GM20000 (cell line): Measurements from ENCODE around the gene CHST5.

Experiments used
- DNase-seq: peaks from one replicate; pipeline ENCODE4 v3.0.0; 2012; ENCODE audit warnings: low spot score
- CTCF ChIP-seq: IDR thresholded peaks from 2 replicates; pipeline ENCODE4 v1.5.1; 2012; ENCODE audit warnings: mild to moderate bottlenecking, control low read depth; ENCODE audit errors: extremely low read depth, missing control alignments

CHST5 gene

DNA sequence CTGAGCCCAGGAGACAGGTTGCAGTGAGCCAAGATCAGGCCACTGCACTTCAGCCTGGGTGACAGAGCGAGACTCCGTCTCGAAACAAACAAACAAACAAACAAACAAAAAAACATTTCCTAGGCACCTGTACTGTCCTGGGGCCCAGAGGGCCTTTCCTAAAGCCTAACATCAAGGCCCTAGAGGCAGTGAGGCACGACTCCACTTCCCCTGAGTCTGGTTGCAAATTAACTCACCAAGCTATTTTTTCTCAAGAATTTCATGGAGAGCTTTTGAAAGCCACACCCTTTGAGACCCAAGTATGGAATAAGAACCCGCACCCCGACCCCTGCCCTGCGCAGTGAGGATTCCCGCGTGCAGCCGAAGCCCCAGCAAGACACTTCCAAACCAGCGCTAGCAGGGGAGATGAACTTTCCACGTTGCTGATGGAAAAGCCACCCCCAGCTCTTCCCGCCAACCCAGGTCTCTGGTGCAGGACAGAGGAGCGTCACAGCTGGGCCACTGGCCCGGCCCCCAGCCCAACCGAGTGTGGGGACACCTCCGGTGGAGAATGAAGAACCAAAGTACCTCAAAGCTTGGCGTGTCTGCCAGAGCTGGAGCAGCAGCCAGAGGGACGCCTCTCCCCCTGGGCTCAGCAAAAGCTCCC lies 1.2 kb downstream of the CHST5 start:
- DNase-seq, result no peak
- no peak for TF ChIP-seq CTCF

DNA sequence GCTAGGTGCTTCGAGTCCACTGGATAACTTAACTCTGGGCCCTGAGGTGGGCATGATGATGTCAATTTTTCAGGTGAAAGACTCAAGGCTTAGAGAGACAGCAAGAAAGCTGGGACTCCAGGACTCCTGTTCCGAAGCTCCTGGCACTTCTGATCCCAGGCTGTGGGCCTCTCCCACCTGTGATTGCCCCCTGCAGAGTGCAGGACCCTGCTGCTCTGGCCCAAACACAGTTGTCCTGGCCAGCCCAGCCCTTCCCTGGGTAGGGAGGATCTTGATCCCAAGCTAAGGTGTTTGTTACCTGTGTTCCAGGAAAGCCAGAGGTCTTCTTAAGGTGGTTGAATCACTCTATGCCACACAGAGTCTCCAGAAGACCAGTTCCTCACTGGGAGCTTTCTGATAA lies 3.1 kb downstream of the CHST5 start:
- DNase-seq, result no peak
- TF ChIP-seq CTCF, result no peak

DNA sequence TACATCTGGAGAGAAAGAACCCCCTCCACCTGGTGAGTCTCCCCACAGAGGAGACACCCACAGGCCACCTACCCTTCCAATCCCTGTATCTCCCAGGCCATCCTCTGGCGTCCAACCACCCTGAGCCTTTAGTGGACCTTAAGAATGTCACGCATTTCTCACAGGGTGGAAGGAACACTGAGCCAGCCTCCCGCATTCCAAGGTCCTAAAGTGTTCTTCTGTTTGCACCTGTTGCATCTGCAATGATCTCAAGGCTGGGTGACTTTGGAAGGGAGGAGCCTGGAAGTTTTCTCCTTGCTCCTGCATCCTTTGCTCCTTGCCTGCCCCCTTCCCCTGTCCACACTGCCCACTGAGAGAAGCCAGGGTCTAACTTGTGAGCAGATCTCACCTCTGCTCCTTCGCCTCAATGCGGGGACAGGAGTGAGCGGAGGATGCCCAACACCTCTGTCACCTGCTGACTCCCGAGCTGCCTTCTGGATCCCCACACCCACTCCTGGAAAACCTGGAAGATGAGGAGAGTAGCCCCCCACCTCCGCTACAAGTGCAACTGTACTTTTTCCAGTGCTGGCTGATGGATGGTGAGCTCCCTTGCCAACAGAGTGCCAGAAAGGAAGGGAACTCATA lies 3.7 kb downstream of the CHST5 start:
- no peak for TF ChIP-seq CTCF
- DNase-seq, result no peak

DNA sequence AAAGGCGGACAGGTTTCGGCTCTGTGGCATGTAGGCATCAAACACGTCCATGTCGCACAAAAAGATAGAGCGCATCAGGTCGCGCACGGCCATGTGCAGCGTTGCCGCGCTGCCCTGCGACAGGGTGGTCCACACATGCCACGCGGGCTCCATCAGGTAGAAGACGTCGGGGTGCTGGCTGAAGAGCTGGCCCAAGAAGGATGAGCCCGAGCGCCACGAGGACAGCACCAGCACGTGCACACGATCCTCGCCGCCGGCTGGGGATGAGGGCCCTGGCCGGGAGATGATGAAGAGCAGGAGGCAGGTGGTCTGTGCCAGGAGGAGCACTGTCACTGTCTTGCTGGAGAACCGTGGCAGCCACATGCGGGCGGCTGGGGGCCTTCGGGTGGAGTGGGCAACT lies 5.9 kb downstream of the CHST5 start:
- no peak for DNase-seq
- TF ChIP-seq CTCF, result no peak

DNA sequence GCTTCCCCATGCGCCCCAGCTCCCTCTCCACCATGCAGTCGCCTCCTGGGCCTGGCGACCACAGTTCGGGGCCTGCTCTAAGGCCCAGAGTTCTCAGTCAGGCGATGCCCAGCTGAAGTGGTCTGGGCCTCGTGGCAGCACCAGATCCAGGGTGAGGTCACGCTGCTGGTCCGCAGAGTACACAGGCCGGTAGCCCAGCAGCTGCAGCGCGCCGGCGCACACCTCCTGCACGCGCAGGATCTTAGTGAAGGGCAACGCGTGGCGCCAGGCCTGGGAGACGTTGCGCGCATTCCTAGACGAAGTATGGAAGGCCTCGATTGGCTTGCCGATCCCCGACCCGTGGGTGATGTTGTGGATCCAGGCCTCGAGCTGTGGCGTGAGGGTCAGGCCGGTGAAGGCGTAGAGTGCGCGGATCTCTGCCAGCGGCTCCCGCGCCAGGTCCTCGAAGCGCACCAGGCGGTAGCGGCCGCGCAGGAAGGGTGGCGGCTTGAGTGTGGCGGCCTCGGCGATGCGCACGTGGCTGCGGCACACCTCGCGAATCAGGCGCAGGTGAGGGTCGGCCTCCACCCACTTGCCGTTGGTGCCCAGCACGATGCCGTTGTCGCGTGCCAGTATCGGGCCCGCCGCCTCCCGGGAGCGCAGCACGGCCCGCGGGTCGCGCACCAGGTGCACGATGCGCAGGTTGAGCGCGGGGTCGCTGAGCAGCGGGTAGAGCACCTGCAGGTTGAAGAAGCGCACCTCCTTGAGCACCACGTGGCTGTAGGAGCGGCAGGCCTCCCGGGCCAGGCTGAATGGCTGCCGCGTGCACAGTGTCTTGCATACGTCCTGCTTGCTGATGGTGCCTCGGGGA lies 6.6 kb downstream of the CHST5 start:
- DNase-seq, result no peak
- TF ChIP-seq CTCF, result no peak

GRCh38 chr16:75527825-75528299 lies 8.0 kb downstream of the CHST5 start:
- no peak for TF ChIP-seq CTCF
- no peak for DNase-seq

GRCh38 chr16:75526032-75526790 lies 9.7 kb downstream of the CHST5 start:
- DNase-seq, result no peak
- TF ChIP-seq CTCF, result no peak
